Smooth muscle cell of the pulmonary artery (primary cell): ENCODE results near the gene ADAMTS9. TPM values are rescaled to one million over a fixed set of nuclear protein-coding genes. Genes with fewer than 3 reads are reported as not detected.

Experiments
- total RNA-seq: library from RNA; depleted of rRNA; stranded (reverse); fragments of >200 nt; gene quantifications from 2 replicates; pipeline ENCODE4 v1.2.3, GENCODE V29; 2014

ADAMTS9 gene, protein sequence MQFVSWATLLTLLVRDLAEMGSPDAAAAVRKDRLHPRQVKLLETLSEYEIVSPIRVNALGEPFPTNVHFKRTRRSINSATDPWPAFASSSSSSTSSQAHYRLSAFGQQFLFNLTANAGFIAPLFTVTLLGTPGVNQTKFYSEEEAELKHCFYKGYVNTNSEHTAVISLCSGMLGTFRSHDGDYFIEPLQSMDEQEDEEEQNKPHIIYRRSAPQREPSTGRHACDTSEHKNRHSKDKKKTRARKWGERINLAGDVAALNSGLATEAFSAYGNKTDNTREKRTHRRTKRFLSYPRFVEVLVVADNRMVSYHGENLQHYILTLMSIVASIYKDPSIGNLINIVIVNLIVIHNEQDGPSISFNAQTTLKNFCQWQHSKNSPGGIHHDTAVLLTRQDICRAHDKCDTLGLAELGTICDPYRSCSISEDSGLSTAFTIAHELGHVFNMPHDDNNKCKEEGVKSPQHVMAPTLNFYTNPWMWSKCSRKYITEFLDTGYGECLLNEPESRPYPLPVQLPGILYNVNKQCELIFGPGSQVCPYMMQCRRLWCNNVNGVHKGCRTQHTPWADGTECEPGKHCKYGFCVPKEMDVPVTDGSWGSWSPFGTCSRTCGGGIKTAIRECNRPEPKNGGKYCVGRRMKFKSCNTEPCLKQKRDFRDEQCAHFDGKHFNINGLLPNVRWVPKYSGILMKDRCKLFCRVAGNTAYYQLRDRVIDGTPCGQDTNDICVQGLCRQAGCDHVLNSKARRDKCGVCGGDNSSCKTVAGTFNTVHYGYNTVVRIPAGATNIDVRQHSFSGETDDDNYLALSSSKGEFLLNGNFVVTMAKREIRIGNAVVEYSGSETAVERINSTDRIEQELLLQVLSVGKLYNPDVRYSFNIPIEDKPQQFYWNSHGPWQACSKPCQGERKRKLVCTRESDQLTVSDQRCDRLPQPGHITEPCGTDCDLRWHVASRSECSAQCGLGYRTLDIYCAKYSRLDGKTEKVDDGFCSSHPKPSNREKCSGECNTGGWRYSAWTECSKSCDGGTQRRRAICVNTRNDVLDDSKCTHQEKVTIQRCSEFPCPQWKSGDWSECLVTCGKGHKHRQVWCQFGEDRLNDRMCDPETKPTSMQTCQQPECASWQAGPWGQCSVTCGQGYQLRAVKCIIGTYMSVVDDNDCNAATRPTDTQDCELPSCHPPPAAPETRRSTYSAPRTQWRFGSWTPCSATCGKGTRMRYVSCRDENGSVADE (N-terminal part only)
- 3.7 and 8.1 TPM in 2 replicates for total RNA-seq

DNA sequence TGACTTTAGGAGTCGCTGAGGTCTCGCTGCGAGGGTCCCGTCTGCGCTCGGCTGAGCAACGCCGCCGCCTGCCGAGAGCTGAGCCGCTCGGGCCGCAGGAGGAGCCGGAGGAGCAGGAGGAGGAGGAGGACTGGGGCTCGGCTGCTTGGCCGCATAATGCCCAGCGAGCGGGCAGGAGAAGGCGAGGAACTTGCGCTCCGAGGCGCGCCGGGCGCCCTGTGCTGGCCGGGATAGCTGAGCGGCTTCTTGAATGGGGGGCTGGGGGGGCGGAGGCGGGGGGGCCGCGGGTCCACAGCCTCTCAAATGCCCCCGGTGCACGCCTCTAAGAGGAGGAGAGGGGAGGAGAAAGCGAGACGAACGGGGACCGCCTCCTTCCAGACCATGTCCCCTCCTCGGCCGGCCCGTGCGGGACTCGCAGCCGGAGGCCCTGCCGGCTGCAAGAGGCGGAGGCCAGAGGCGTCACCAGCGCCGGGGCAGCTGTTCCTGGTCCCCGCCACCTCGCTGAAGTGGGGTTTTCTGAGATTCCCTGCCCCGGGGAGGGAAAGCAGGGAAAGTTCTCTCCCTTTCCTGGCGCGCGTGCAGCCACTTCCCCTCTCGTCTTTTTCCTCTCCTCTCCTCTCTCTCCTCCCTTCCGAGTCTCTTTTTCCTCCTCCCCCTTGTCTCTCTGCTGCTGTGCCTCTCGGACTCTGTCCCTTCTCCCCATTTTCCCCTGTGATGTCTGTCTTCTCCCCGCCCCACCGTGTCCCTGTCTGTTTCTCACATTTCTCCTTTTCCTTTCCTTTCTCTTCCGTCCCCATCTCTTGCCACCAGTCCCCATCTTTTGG, at the start of gene ADAMTS9:
Gene ADAMTS9, minus strand, starts transcription at position 220 of the 824 bp plus-strand sequence. CDS start 343 bp downstream, outside the sequence.

